ENCODE data around the gene KBTBD4.
"Not testable (repeated sequence)": the region's sequence is repeated elsewhere in the genome, so short reads cannot be mapped to it uniquely, and the experiment has no call there.

The KBTBD4 gene

GRCh38 chr11:47526032-47526431 lies 52.7 kb downstream of the KBTBD4 start:
- not testable (repeated sequence) for DNase-seq (ENCODE audit: low read depth, low spot score)

GRCh38 chr11:47524291-47524874 lies 54.4 kb downstream of the KBTBD4 start:
- DNase-seq (ENCODE audit: low read depth, low spot score), result no peak

GRCh38 chr11:47523490-47524225 lies 55.1 kb downstream of the KBTBD4 start:
- no peak for DNase-seq (ENCODE audit: low read depth, low spot score)
